GM13976 (cell line): ENCODE measurements around the gene FNDC11.

Experiments
- DNase-seq: peaks from one replicate; pipeline ENCODE4 v3.0.0; 2012; ENCODE audit warnings: low spot score
- in situ Hi-C: fragments of 300-500 bp; cut with MboI; formaldehyde crosslinking; loops from one replicate; pipeline ENCODE4 v1.12.0; 2022; ENCODE audit warnings: low sequenced_read_pairs, mixed read lengths, inconsistent platforms; ENCODE audit not compliant: unreplicated experiment
- TF ChIP-seq, protein P1 (sequence below): IDR thresholded peaks from 2 replicates; pipeline ENCODE4 v1.5.1; 2012; ENCODE audit warnings: borderline replicate concordance, mild to moderate bottlenecking; ENCODE audit not compliant: insufficient read depth; ENCODE audit errors: extremely low read depth, missing control alignments, control extremely low read depth

FNDC11 gene

GRCh38 chr20:63531686-63532448 lies 22.1 kb upstream of the FNDC11 start:
- DNase-seq = no peak
- in situ Hi-C loops = loop anchor here (25.0 kb wide), 1 partner anchor 330 kb away; the partner anchor contains the start of genes ABHD16B and TPD52L2
- TF ChIP-seq, protein P1, sequence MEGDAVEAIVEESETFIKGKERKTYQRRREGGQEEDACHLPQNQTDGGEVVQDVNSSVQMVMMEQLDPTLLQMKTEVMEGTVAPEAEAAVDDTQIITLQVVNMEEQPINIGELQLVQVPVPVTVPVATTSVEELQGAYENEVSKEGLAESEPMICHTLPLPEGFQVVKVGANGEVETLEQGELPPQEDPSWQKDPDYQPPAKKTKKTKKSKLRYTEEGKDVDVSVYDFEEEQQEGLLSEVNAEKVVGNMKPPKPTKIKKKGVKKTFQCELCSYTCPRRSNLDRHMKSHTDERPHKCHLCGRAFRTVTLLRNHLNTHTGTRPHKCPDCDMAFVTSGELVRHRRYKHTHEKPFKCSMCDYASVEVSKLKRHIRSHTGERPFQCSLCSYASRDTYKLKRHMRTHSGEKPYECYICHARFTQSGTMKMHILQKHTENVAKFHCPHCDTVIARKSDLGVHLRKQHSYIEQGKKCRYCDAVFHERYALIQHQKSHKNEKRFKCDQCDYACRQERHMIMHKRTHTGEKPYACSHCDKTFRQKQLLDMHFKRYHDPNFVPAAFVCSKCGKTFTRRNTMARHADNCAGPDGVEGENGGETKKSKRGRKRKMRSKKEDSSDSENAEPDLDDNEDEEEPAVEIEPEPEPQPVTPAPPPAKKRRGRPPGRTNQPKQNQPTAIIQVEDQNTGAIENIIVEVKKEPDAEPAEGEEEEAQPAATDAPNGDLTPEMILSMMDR = no peak

- no peak for DNase-seq
- in situ Hi-C loops = loop anchor here (25.0 kb wide), 1 partner anchor 330 kb away; the partner anchor contains the start of genes ABHD16B and TPD52L2
- TF ChIP-seq, protein P1 = no peak
Measured at GRCh38 chr20:63532449-63532971, 21.4 kb upstream of the FNDC11 start.

GRCh38 chr20:63533388-63533787 lies 20.6 kb upstream of the FNDC11 start:
- no peak for DNase-seq
- in situ Hi-C loops = loop anchor here (25.0 kb wide), 1 partner anchor 329 kb away; the partner anchor contains the start of genes ABHD16B and TPD52L2
- TF ChIP-seq, protein P1 = no peak

DNA sequence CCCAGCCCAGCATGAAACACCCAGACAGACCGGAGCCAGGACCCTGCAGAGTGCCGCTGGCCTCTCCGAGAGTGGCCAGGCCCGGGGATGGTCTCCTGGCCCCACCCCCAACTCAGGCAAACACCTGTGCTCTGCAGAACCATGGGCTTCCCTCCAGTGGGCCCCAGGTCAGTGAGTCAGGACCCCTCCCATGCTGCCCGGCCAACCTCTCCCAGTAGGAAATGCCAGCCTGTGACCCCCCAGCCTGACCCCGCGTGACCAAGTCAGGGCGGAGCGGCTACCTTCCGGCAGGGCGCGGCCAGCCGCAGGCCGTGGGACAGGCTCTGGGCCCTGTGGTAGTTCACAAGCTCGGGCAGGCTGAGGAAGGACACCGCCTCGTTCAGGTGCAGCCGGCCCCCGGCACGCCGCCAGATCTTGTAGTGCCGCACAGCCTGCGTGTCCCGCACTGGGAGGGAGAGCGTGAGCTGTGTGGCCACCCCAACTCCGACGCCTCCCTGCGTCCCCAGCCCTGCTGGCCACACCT lies 20.0 kb upstream of the FNDC11 start:
- in situ Hi-C loops = loop anchor here (25.0 kb wide), 1 partner anchor 328 kb away; the partner anchor contains the start of genes ABHD16B and TPD52L2

GRCh38 chr20:63534427-63534830 lies 19.5 kb upstream of the FNDC11 start:
- DNase-seq = no peak
- TF ChIP-seq, protein P1 = no peak
- in situ Hi-C loops = loop anchor here (25.0 kb wide), 1 partner anchor 328 kb away; the partner anchor contains the start of genes ABHD16B and TPD52L2

More for the DNA sequence above, 20.0 kb upstream of the FNDC11 start:
- TF ChIP-seq, protein P1 = no peak
- no peak for DNase-seq

DNA sequence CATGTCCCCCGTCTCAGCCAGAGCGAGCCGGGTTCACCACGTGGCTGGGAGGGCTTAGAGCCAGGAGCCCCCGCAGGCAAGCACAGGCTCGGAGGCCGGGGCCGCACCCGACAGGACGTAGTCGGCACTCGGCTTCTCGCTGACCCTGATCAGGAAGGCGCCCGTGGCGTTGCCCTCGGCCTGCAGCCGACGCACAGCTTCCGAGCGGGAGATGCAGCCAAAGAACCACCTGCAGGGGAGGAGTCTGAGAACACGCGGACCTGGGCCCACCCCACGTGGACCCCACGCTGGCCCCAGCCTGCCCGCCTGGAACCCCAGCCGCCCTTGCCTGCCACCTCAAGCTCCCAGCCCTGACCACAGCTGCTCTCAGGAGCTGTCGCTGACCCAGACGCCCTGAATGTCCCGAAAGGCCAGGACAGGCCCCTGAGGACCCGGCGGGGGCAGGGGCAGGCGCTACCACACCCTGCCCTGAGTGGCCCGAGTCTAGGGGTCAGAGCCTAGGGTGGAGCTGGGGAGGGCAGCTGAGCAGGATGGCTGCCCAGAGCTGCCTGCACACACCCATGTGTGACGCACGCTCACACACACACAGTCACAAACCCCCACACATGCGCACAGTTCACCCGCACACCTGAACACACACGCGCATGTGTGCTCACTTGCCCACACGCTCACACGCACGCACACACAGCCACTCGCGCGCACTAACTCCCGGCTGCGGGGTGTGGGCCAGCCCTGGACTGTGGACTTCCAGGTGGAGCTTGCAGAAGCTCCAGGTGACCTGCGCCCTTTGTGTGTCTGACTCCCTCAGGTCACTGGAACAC lies 18.9 kb upstream of the FNDC11 start:
- TF ChIP-seq, protein P1 = no peak
- in situ Hi-C loops = loop anchor here (25.0 kb wide), 1 partner anchor 327 kb away; the partner anchor contains the start of genes ABHD16B and TPD52L2
- no peak for DNase-seq
